Endothelial cell of umbilical vein (primary cell): Measurements from ENCODE around the gene ADAMTS17. TPM values are rescaled to one million over a fixed set of nuclear protein-coding genes. Genes with fewer than 3 reads are reported as not detected.

ENCODE experiments used
- BruUV-seq: library from RNA; stranded (reverse); fragments of 400-500 nt; replicated peaks from 2 replicates; lab custom pipeline; 2021; lab: Mats Ljungman, UMichigan
- CTCF ChIA-PET: fragments of 300-600, 350-600 bp; sonication (Branson Sonifier 250); formaldehyde crosslinking; loops from one replicate; lab custom pipeline; 2021; ENCODE audit warnings: antibody characterized with exemption, inconsistent platforms; lab: Charles Lee
- POLR2A ChIA-PET: fragments of 300-600, 350-600 bp; sonication (Branson Sonifier 250); formaldehyde crosslinking; loops from one replicate; lab custom pipeline; 2021; ENCODE audit warnings: antibody characterized with exemption, inconsistent platforms; lab: Charles Lee
- DNase-seq: peaks from one replicate; pipeline ENCODE4 v3.0.0-alpha.2; 2011; ENCODE audit warnings: low read depth, low spot score
- FAIRE-seq: peaks from 2 replicates; lab custom pipeline; 2011; peaks lifted over from hg19 to GRCh38; lab: Jason Lieb, UNC
- H2AFZ ChIP-seq: 2 replicates; pipeline ENCODE4 v1.6.0; 2012; ENCODE audit warnings: low read depth, low read length, control low read depth, inconsistent platforms
- H3K27ac ChIP-seq: 2 replicates; pipeline ENCODE4 v1.5.1; 2011; ENCODE audit warnings: low read depth, mild to moderate bottlenecking, control low read depth, low read length, moderate library complexity; ENCODE audit not compliant: insufficient read depth
- H3K27me3 ChIP-seq, 2 experiments: 2 replicates each; pipeline versions ENCODE4 v1.6.0 to v1.6.1; 2011; ENCODE audit warnings: low read length in 2 of 2, mixed read lengths in 1 of 2; ENCODE audit not compliant: control insufficient read depth in 2 of 2, insufficient read depth in 2 of 2
- H3K36me3 ChIP-seq, 2 experiments: 2 replicates in 1 of 2; 3 replicates in 1 of 2; pipeline ENCODE4 v1.5.1; 2011; ENCODE audit warnings: low read length in 2 of 2, mild to moderate bottlenecking in 1 of 2, moderate library complexity in 1 of 2; ENCODE audit not compliant: control insufficient read depth in 2 of 2, insufficient read depth in 2 of 2; ENCODE audit errors: extremely low read depth in 1 of 2
- H3K4me1 ChIP-seq: 3 replicates; pipeline ENCODE4 v1.5.1; 2011; ENCODE audit warnings: mild to moderate bottlenecking, low read length; ENCODE audit not compliant: control insufficient read depth, insufficient read depth; ENCODE audit errors: extremely low read depth
- H3K4me2 ChIP-seq: 2 replicates; pipeline ENCODE4 v1.6.1; 2011; ENCODE audit warnings: low read length, control low read depth, mixed read lengths; ENCODE audit not compliant: insufficient read depth
- H3K4me3 ChIP-seq, 3 experiments: fragments of 200-600 bp in 1 of 3; sonication (generic), shearing (Covaris generic) in 1 of 3; replicated peaks in 1 of 3; 2 replicates each; pipeline ENCODE4 v1.5.1; 2011 to 2016; ENCODE audit warnings: control low read depth in 3 of 3, low read length in 3 of 3, mild to moderate bottlenecking in 2 of 3, inconsistent platforms in 1 of 3, low read depth in 1 of 3, moderate library complexity in 1 of 3; ENCODE audit not compliant: insufficient read depth in 1 of 3
- H3K79me2 ChIP-seq: 2 replicates; pipeline ENCODE4 v1.6.0; 2012; ENCODE audit warnings: low read length, inconsistent platforms; ENCODE audit not compliant: control insufficient read depth, insufficient read depth
- H3K9ac ChIP-seq: replicated peaks from 2 replicates; pipeline ENCODE3; 2011; ENCODE audit warnings: low read length, control low read depth; ENCODE audit not compliant: insufficient read depth; ENCODE audit errors: extremely low read depth
- H3K9me1 ChIP-seq: replicated peaks from 3 replicates; pipeline ENCODE4 v1.6.0; 2011; ENCODE audit warnings: mild to moderate bottlenecking, low read length; ENCODE audit not compliant: control insufficient read depth, insufficient read depth; ENCODE audit errors: extremely low read depth
- H3K9me3 ChIP-seq: replicated peaks from 2 replicates; pipeline ENCODE4 v1.5.1; 2012; ENCODE audit warnings: low read length, inconsistent platforms; ENCODE audit not compliant: control insufficient read depth, insufficient read depth
- H4K20me1 ChIP-seq: replicated peaks from 2 replicates; pipeline ENCODE3; 2011; ENCODE audit warnings: mild to moderate bottlenecking, low read length; ENCODE audit not compliant: control insufficient read depth, insufficient read depth; ENCODE audit errors: extremely low read depth
- CTCF ChIP-seq, 2 donors: IDR thresholded peaks; 1 replicate in 1 of 2; 2 replicates in 1 of 2; pipeline ENCODE4 v1.5.1; 2011; ENCODE audit warnings: low read length in 2 of 2, mild to moderate bottlenecking in 2 of 2, moderate library complexity in 2 of 2, control low read depth in 1 of 2, inconsistent platforms in 1 of 2, low read depth in 1 of 2; ENCODE audit not compliant: insufficient read depth in 1 of 2; ENCODE audit errors: extremely low read depth in 1 of 2
- EZH2 ChIP-seq: IDR thresholded peaks from 2 replicates; pipeline ENCODE4 v1.6.1; 2012; ENCODE audit warnings: borderline replicate concordance, low read depth, mild to moderate bottlenecking, moderate library complexity, low read length, inconsistent platforms; ENCODE audit not compliant: severe bottlenecking
- FOS ChIP-seq: IDR thresholded peaks from 2 replicates; pipeline ENCODE4 v1.6.1; 2011; ENCODE audit warnings: mild to moderate bottlenecking, low read length, moderate library complexity, borderline replicate concordance; ENCODE audit not compliant: insufficient read depth
- GATA2 ChIP-seq: IDR thresholded peaks from 2 replicates; pipeline ENCODE4 v1.7.0; 2011; ENCODE audit warnings: low read depth, mild to moderate bottlenecking, moderate library complexity, mixed read lengths, low read length; ENCODE audit not compliant: insufficient read length, insufficient read depth
- JUN ChIP-seq: IDR thresholded peaks from 2 replicates; pipeline ENCODE4 v1.6.1; 2011; ENCODE audit warnings: borderline replicate concordance, low read depth; ENCODE audit not compliant: insufficient read length, insufficient read depth
- MAX ChIP-seq: IDR thresholded peaks from 2 replicates; pipeline ENCODE4 v1.6.1; 2011; ENCODE audit not compliant: insufficient read depth, insufficient read length
- MYC ChIP-seq: IDR thresholded peaks from one replicate; pipeline ENCODE4 v1.6.1; 2011; ENCODE audit warnings: mild to moderate bottlenecking, low read depth, low read length
- POLR2A ChIP-seq: IDR thresholded peaks from 2 replicates; pipeline ENCODE4 v1.6.1; 2012; ENCODE audit warnings: low read depth, mild to moderate bottlenecking, control low read depth, low read length
- POLR2AphosphoS5 ChIP-seq: IDR thresholded peaks from 2 replicates; pipeline ENCODE4 v1.6.1; 2012; ENCODE audit warnings: low read depth, mild to moderate bottlenecking, control low read depth, low read length, moderate library complexity; ENCODE audit not compliant: insufficient read depth
- dilution Hi-C: fragments of 300-500 bp; cut with MboI; formaldehyde crosslinking; loops from one replicate; pipeline ENCODE4 v1.15.0; 2019; ENCODE audit warnings: low sequenced_read_pairs; ENCODE audit not compliant: extremely low pct_ligation_motif_present
- intact Hi-C: fragments of 100-400 bp; cut with micrococcal nuclease; formaldehyde crosslinking; loops from one replicate; pipeline ENCODE4 v1.10.0; 2022
- polyA plus RNA-seq, 4 experiments: library from polyadenylated mRNA; depleted of rRNA in 3 of 4; stranded (reverse) in 3 of 4; unstranded in 1 of 4; fragments of >200 nt; gene quantifications; 2 replicates each; pipeline versions ENCODE4 v1.2.1 to v1.2.3, GENCODE V29; 2011 to 2012; ENCODE audit warnings: missing spikeins in 1 of 4
- total RNA-seq: library from RNA; stranded (reverse); gene quantifications from 2 replicates; pipeline ENCODE4 v1.2.3, GENCODE V29; 2021

ADAMTS17 gene
- total and polyA plus RNA-seq, 2 donors (not counting 3 experiments of a cell fraction or from before 2014, with no cell fraction given) = 0.12 TPM; not detected in 1

- TF ChIP-seq GATA2 = no peak
- no peak for TF ChIP-seq CTCF (IDR thresholded peaks at IDR 0.05; ENCODE audit: extremely low read depth in 1 of 2, insufficient read depth in 1 of 2, low read depth in 1 of 2, low read length in 2 of 2)
- TF ChIP-seq POLR2A = no peak
- no peak for TF ChIP-seq MYC
- Histone ChIP-seq H3K9ac (no peak overlapping the region), H3K9me3 (no peaks in the 10 kb centered on the region), H3K36me3 (no peaks in the 10 kb centered on the region), H3K27ac (no peak overlapping the region), H3K9me1 (no peaks in the 10 kb centered on the region), H3K79me2 (no peaks in the 10 kb centered on the region), H3K4me1 (peaks cover 16% of the 10 kb centered on the region), H4K20me1 (no peaks in the 10 kb centered on the region), H3K27me3 (no peaks in the 10 kb centered on the region), H3K4me3 (no peak overlapping the region), H2AFZ (no peak overlapping the region), H3K4me2 (no peak overlapping the region)
- BruUV-seq = no TSS peak
- no peak for DNase-seq
- intact Hi-C loops (no loop called here), dilution Hi-C loops (no loop called here)
- no peak for FAIRE-seq
- ChIA-PET CTCF (no interaction called here), POLR2A (no interaction called here)
Observed at GRCh38 chr15:100108346-100108745, 233.4 kb downstream of the ADAMTS17 start.

- H3K79me2 ChIP-seq = no peaks in the 10 kb centered on the region
- H3K4me3 ChIP-seq = no peak overlapping the region
- intact Hi-C loops = no loop called here
- no peak overlapping the region for H3K27ac ChIP-seq
- ChIA-PET POLR2A (no interaction called here), CTCF (no interaction called here)
- H3K4me2 ChIP-seq = no peak overlapping the region
- DNase-seq (no peak), FAIRE-seq (no peak)
- TF ChIP-seq POLR2AphosphoS5 (no peak), MAX (no peak), CTCF (IDR thresholded peaks at IDR 0.05; ENCODE audit: extremely low read depth in 1 of 2, insufficient read depth in 1 of 2, low read depth in 1 of 2, low read length in 2 of 2) (no peak), GATA2 (no peak), MYC (no peak), JUN (no peak), EZH2 (no peak), FOS (no peak), POLR2A (no peak)
- no peak overlapping the region for H2AFZ ChIP-seq
- H3K9me3 ChIP-seq = no peaks in the 10 kb centered on the region
- dilution Hi-C loops = no loop called here
- H3K4me1 ChIP-seq = peaks cover 16% of the 10 kb centered on the region
- H3K36me3 ChIP-seq = no peaks in the 10 kb centered on the region
- no peak overlapping the region for H3K9ac ChIP-seq
- no peaks in the 10 kb centered on the region for H3K27me3 ChIP-seq
- no peaks in the 10 kb centered on the region for H4K20me1 ChIP-seq
- BruUV-seq = no TSS peak
- H3K9me1 ChIP-seq = no peaks in the 10 kb centered on the region
Observed at GRCh38 chr15:100107606-100108225, 234.1 kb downstream of the ADAMTS17 start.
